IPS-NIHi7 (cell line): ENCODE results near the gene PTPRC.

ENCODE experiments used
- DNase-seq: peaks from one replicate; pipeline ENCODE4 v3.0.0; 2012; ENCODE audit warnings: mixed read lengths; ENCODE audit errors: extremely low spot score

PTPRC gene

GRCh38 chr1:198676253-198676652, 37.4 kb downstream of the PTPRC start:
- DNase-seq, result no peak

GRCh38 chr1:198677027-198677426, 38.2 kb downstream of the PTPRC start:
- no peak for DNase-seq

GRCh38 chr1:198677871-198678270, 39.0 kb downstream of the PTPRC start:
- DNase-seq, result no peak

GRCh38 chr1:198678301-198678836, 39.5 kb downstream of the PTPRC start:
- no peak for DNase-seq

GRCh38 chr1:198678901-198679329, 40.1 kb downstream of the PTPRC start:
- no peak for DNase-seq

GRCh38 chr1:198679535-198680173, 40.8 kb downstream of the PTPRC start:
- DNase-seq, result no peak

- no peak for DNase-seq
Observed at GRCh38 chr1:198680174-198680875, 41.5 kb downstream of the PTPRC start.

- DNase-seq, result no peak
Observed at GRCh38 chr1:198681252-198681651, 42.4 kb downstream of the PTPRC start.

- no peak for DNase-seq
Observed at GRCh38 chr1:198681831-198682759, 43.3 kb downstream of the PTPRC start.

- DNase-seq, result no peak
Observed at GRCh38 chr1:198682850-198683249, 44.0 kb downstream of the PTPRC start.

- no peak for DNase-seq
Observed at GRCh38 chr1:198683449-198683848, 44.6 kb downstream of the PTPRC start.

- no peak for DNase-seq
Observed at GRCh38 chr1:198686069-198686728, 47.4 kb downstream of the PTPRC start.

GRCh38 chr1:198687429-198687828, 48.6 kb downstream of the PTPRC start:
- no peak for DNase-seq

GRCh38 chr1:198691063-198691462, 52.2 kb downstream of the PTPRC start:
- DNase-seq, result no peak

GRCh38 chr1:198693321-198693720, 54.5 kb downstream of the PTPRC start:
- DNase-seq, result no peak

GRCh38 chr1:198694542-198694941, 55.7 kb downstream of the PTPRC start:
- DNase-seq, result no peak

GRCh38 chr1:198696211-198696610, 57.4 kb downstream of the PTPRC start:
- DNase-seq, result no peak

- peak; percentile 68 for DNase-seq
Observed at GRCh38 chr1:198699167-198700015, 60.6 kb downstream of the PTPRC start.

GRCh38 chr1:198700016-198700392, 61.2 kb downstream of the PTPRC start:
- DNase-seq, result no peak

GRCh38 chr1:198700396-198700795, 61.6 kb downstream of the PTPRC start:
- DNase-seq, result no peak

- DNase-seq, result no peak
Observed at GRCh38 chr1:198701250-198701649, 62.4 kb downstream of the PTPRC start.
